ENCODE data around the gene ZNF516.

ZNF516 gene

GRCh38 chr18:76384861-76385680, 110.0 kb downstream of the ZNF516 start:
- DNase-seq (ENCODE audit: low read depth in 2 of 2, low spot score in 1 of 2) = no peak

DNA sequence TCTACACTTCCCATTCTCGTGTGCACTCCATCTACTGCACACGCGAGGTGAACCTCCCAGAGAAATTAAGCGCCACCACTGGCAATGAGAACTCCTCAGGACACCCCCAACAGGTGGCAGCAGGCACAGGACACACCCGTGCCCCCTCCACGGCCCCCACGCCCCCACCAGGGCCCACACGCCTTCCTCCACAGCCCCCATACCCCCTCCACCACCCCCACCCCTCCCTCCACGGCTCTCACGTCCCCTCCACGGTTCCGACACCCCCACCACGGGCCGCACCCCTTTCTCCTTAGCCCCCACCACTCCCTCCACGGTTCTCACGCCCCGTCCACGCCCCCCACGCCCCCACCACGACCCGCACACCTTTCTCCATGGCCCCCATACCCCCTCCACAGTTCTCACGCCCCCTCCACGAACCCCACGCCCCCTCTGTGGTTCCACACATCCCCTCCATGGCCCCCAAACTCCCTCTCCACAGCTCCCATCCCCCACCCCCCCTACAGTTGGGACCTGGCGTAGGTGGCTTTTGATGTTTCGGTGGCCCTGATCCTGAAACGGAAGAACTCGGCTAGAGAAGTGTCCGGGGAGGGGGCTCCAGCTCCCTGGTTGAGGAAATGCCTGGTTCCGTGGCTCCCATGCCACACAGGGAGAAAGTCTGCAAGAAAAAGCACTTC, 110.8 kb downstream of the ZNF516 start:
- no peak for DNase-seq (ENCODE audit: low read depth in 2 of 2, low spot score in 1 of 2)

GRCh38 chr18:76383636-76384035, 111.4 kb downstream of the ZNF516 start:
- no peak for DNase-seq (ENCODE audit: low read depth in 2 of 2, low spot score in 1 of 2)

DNA sequence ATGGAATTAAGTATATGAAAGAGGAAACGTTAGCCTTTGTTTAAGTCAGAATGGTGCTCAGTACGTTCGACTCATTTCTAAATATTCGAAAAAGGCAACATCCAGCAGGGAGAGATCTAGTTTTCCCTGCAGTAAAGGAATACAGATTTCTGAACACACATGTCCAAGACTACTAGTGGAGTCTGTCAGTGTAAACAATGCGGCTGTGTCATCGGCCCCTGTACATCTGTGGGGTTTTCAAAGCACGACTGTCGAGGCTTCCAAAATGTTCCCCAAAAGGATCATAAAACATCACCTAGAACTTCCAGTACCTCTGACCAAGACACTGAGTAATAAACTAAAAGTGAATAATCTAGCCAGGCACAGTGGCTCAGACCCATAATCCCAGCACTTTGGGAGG, 112.8 kb downstream of the ZNF516 start:
- DNase-seq (ENCODE audit: low read depth in 2 of 2, low spot score in 1 of 2) = no peak

DNA sequence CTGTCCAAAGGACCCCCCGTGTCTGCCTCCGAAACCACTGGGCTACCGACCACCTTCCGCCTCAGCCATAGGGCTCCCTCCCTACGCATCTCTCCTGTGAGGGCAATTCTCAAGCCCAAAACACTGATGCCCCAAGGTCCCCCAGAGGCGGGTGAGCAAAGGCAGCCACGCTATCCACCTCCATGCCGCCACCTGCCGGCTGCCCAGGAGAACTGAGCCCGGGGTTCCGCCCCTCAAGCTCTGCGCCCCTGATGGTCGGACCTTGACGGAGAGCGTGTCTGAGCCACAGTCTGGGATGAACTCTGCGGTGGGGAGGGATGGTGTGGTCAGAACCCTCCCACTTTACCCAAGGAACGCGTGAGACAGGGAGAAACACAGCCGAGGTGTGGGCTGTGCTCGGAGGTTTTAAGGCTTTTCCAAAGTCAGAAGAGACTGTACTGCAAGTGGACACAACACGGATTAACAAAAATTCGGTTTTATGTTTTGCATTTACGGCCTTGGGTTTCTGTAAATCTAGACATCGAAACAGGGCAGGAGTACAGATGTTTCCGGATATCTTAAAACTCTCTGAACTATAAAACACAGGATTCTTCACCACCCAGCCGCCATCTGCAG, 114.1 kb downstream of the ZNF516 start:
- no peak for DNase-seq (ENCODE audit: low read depth in 2 of 2, low spot score in 1 of 2)

DNA sequence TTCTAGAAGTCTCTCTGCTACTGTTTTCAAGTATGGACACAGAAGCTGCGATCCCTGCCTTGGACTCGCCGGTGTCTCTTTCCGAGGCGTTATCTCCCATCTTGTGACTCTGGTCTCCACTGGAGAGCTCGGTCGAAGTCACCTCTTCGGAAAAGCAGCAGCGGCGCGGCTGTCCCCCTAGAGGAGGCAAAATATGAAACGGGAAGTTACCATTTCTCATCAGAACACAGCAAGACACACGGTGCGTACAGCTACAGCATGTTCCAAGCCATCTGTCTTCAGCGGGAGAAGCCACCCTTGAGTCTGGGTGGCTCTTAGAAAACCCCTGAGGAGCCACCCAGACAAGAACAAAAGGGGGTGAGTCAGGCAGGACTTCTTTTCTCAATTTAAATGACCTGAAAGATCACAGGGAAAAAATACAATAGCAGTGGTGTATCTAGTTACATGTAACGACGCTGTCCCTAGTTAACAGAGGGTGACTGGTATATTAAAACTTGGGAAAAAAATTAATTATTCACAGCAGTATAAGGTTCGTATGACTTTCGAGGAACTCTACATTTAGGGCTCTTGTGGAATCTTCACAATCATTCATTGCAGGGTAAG, 114.8 kb downstream of the ZNF516 start:
- DNase-seq (ENCODE audit: low read depth in 2 of 2, low spot score in 1 of 2) = no peak

DNA sequence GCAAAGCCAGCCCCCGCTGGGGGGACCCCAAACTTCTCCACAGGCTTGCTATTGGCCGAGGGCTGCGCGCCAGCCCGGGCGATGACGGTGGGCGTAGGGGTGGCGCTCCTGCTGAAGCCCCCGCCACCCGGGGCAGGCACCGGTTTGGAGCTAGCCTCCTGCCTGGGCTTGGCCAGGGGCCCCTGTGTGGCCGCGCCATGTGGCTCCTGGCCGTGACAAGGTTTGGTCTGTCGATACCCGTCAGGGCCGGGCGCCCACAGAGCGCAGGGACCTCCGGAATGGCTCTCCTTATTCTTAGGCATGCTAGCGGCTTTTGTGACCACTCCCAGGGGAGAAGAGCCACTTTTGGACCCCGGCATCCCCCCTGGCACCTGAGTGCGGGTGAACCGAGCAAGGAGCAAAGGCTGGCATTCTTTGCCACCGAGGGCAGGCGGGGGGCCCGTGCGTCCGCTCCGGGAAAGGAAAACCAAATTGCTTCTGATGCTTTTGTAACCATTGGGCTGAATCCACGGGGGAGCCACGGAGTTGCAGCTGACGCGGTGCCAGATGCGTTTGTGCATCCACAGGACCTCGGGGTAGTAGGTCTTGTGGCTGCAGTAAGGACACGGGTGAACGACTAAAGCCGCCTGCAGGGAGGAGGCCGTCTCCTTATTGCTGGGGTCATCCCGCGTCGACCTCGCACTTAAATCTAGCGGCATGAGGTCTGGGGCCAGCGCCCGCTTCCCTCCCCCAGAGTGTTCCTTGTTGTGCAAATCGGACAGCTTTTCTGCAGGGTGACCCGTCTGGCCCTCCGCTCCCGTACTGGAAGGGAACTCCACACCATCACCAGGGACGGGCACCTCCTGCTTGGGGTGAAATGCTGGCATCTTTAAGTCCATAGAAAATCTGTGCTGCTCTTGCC, 115.6 kb downstream of the ZNF516 start:
- DNase-seq (ENCODE audit: low read depth in 2 of 2, low spot score in 1 of 2) = no peak

DNA sequence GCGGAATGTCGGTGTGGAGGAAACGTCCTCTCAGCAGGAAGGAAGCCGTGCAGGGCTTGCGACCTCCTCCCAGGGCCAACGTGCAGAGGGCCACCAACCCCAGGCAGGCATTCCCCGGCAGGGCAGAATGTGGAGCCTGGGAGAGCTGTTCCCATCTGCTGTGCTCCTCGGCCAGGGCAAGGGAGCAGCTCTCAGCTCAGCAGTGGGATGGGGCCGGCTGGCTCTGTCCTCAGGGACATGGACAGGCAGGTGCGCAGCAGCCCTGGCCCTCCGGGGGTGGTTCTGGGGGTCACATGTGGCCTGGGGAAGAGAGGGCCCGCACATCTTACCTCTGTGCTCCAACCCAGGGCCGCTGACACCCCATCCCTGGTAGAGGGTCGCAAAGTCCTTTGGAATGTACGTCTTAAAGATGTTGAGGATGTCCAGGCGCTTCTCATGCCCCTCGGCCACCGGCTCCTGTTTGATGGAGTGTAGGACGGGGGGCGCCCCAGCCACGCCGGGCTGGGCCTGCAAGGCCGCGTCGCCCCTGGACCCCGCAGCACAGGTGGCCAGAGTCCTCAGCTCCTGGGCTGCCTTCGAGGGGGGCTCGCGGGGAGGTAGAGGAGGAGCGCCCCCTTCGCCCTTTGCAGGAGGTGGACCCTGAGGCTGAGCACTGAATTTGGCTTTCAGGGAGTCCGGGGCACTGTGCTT, 116.4 kb downstream of the ZNF516 start:
- no peak for DNase-seq (ENCODE audit: low read depth in 2 of 2, low spot score in 1 of 2)

GRCh38 chr18:76377359-76377756, 117.7 kb downstream of the ZNF516 start:
- no peak for DNase-seq (ENCODE audit: low read depth in 2 of 2, low spot score in 1 of 2)

DNA sequence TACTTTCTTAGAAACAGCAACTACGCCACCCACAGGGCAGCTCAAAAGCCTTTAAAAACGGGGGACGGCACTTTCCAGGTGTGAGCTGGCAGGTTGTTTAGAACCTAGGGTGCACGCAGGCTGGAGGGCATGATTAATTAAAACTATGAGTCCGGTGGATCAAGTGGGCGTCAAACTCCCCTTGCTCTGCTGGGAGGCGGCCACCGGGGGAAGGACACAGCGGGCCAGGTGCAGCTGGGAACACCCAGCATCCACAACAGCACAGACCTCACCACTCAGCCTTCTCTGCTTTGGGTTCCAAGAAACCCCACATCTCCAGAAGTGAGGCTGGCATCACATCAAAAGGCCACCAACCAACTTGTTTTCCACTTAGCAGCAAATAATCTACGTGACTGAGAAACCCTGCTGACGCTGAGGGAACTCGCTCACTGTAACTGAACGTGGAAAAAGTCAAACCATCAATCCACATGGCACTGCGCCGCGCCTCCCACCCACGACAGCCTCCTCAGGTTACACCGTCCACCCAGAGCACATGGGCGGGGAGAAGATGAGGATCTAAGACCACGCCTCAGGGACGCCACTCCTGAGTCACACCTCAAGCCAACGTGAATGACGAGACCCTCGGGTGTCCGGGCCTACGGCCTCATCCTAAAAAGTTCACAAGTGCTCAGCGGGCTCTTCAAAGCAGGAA, 118.2 kb downstream of the ZNF516 start:
- no peak for DNase-seq (ENCODE audit: low read depth in 2 of 2, low spot score in 1 of 2)

GRCh38 chr18:76376225-76376624, 118.8 kb downstream of the ZNF516 start:
- no peak for DNase-seq (ENCODE audit: low read depth in 2 of 2, low spot score in 1 of 2)

- DNase-seq (ENCODE audit: low read depth in 2 of 2, low spot score in 1 of 2) = no peak
Measured at GRCh38 chr18:76374330-76375281, 120.4 kb downstream of the ZNF516 start.

DNA sequence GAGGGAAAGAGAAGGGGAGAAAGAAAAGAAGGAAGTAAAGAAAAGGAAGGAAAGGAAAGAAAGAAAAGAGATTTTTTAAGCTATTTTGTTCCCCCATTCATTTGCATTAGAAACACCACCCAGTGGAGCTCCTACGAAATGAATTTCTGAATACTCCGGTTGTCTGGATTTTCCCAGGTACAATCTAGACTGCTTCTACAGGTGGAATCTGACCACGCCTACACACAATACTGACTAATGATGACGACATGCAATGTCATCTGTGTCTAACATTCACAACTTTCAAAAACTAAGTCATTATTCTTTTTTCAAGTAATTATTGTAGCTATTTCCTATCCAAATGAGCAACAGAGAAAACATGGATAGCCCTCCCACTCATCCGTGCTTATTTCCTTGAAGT, 121.7 kb downstream of the ZNF516 start:
- no peak for DNase-seq (ENCODE audit: low read depth in 2 of 2, low spot score in 1 of 2)

DNA sequence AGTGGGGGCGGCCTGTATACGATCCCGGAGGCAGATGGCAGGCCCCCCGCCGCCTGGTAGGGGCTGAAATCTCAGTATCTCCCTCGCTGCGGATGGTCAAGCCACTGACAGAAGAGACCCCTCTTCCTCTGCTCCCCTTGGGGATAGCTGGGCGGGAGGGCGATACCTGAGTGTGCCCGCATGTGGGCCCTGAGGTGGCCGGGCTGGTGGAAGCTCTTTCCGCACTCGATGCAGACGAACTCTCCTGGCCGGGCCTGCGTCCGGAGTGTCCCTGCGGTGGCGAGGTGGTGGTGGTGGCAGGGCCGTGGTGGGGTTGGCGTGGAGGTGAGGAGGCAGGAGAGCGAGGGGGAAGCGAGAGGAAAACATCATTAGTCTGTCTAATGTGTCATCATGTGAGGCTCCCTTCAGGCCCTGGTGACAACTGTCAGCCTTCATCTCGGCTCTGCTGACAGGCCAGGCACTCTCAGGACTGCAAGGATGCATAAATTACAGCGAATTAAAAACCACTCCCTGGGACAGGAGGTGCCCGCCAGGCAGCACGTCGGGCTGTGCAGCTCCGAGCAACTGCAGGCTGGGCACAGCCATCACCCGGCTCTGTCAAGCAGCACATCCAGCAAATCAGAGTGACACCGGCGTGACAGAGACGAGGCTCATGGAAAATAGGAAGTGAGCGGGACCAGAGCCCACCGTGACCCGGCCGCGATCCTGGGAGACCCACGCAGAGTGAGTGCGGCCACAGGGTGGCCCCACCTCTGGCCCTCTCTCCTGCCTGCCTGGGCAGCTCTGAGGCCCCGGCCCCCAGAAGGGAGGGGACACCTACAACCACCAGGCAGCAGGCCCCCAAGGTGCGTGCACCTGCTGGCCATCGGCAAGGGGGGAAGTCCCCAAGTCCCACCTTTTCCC, 123.5 kb downstream of the ZNF516 start:
- DNase-seq (ENCODE audit: low read depth in 2 of 2, low spot score in 1 of 2) = no peak

- DNase-seq (ENCODE audit: low read depth in 2 of 2, low spot score in 1 of 2) = no peak
Measured at GRCh38 chr18:76370686-76371085, 124.4 kb downstream of the ZNF516 start.

GRCh38 chr18:76370201-76370600, 124.8 kb downstream of the ZNF516 start:
- DNase-seq (ENCODE audit: low read depth in 2 of 2, low spot score in 1 of 2) = no peak

DNA sequence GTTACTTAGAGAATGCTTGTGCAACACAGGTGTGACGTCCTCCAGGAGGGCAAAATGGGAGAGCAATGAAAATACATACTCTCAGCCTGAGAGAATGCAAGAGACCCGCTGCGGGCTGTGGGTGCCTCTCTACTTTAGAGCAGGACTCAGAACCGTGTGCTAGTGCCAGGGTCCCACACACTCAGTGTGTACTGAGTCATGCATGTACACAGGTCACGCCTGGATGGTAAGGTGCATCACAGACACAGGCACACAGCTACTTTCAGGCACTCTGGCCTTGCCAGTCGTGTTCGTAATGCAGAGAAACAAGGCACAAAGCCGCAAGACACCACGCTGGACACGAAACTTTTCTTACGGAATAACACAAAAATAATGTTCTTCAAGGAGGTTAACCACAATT, 125.3 kb downstream of the ZNF516 start:
- no peak for DNase-seq (ENCODE audit: low read depth in 2 of 2, low spot score in 1 of 2)

- DNase-seq (ENCODE audit: low read depth in 2 of 2, low spot score in 1 of 2) = no peak
Measured at GRCh38 chr18:76368976-76369375, 126.1 kb downstream of the ZNF516 start.

All from stimulated activated CD8-positive, alpha-beta memory T cell treated with anti-CD3 and anti-CD28 coated beads, Interleukin-4, amount 100 ng/mL, for 4 hours (primary cell).